Activated CD8-positive, alpha-beta memory T cell treated with anti-CD3 and anti-CD28 coated beads, Interleukin-2, amount 10 ng/mL, durations not matched to agents 7 days and 5 days (primary cell): ENCODE results near the gene INTS1. TPM values are rescaled to one million over a fixed set of nuclear protein-coding genes. Genes with fewer than 3 reads are reported as not detected.

Experiments
- ATAC-seq: fragments of 150-1000 bp; cut with Tn5 transposase; one replicate; pipeline ENCODE4 v1.10.0; 2021; ENCODE audit warnings: moderate library complexity
- CTCF ChIA-PET: fragments of 350-600 bp; sonication (Branson Sonifier 250); formaldehyde crosslinking; loops from one replicate; lab custom pipeline; 2021; ENCODE audit warnings: antibody characterized with exemption; lab: Charles Lee
- DNase-seq: peaks from one replicate; pipeline ENCODE4 v3.0.0-alpha.2; 2020
- H3K27ac Mint-ChIP-seq: one replicate; pipeline ENCODE4 v1.8.0; 2021; ENCODE audit warnings: mild to moderate bottlenecking, mixed read lengths
- H3K27me3 Mint-ChIP-seq: one replicate; pipeline ENCODE4 v1.8.0; 2021; ENCODE audit warnings: mixed read lengths
- H3K36me3 Mint-ChIP-seq: one replicate; pipeline ENCODE4 v1.8.0; 2021; ENCODE audit warnings: mild to moderate bottlenecking, mixed read lengths
- H3K4me1 Mint-ChIP-seq: one replicate; pipeline ENCODE4 v1.8.0; 2021; ENCODE audit warnings: mixed read lengths
- H3K4me3 Mint-ChIP-seq: one replicate; pipeline ENCODE4 v1.8.0; 2021; ENCODE audit warnings: mild to moderate bottlenecking, moderate library complexity, mixed read lengths
- H3K9me3 Mint-ChIP-seq: one replicate; pipeline ENCODE4 v1.8.0; 2022; ENCODE audit warnings: low read depth, mixed read lengths
- total RNA-seq, 2 experiments: library from RNA; stranded (reverse); gene quantifications; one replicate each; pipeline ENCODE4 v1.2.3, GENCODE V29; 2021

INTS1 gene
- total RNA-seq, 2 experiments from 2014 or later, result 97.5 to 102 TPM

- peaks cover 20% of the 10 kb centered on the region for H3K27me3 Mint-ChIP-seq
- DNase-seq (no peak), ATAC-seq (no peak)
- H3K4me3 Mint-ChIP-seq, result no peak overlapping the region
- no peaks in the 10 kb centered on the region for H3K36me3 Mint-ChIP-seq
- no peaks in the 10 kb centered on the region for H3K9me3 Mint-ChIP-seq
- CTCF ChIA-PET, result interaction anchor here (1.1 kb wide), 1 partner anchor 53 kb away, joined by 3 read pairs; no protein-coding TSS in a partner anchor
- H3K27ac Mint-ChIP-seq, result no peak overlapping the region
- peaks cover 23% of the 10 kb centered on the region for H3K4me1 Mint-ChIP-seq
Observed at GRCh38 chr7:1421020-1421790, 83.0 kb downstream of the INTS1 start.

Other genes starting within 250 kb of the INTS1 start
- 1 to 10 TPM; 2.1 to 2.2 TPM for gene MICALL2, start 44.9 kb downstream of the INTS1 start, total RNA-seq
- gene MAFK, start 26.3 kb upstream of the INTS1 start, total RNA-seq, result 10 to 100 TPM; 22.4 to 22.9 TPM
- not detected for gene TMEM184A, start 51.8 kb upstream of the INTS1 start, total RNA-seq
- gene PSMG3, start 65.6 kb upstream of the INTS1 start, total RNA-seq, result 10 to 100 TPM; 37.2 to 37.9 TPM
- gene ELFN1, start 165.9 kb upstream of the INTS1 start, total RNA-seq, result not detected